GM18909 (cell line): ENCODE measurements around the gene DDC.
"Not testable (repeated sequence)": the region's sequence is repeated elsewhere in the genome, so short reads cannot be mapped to it uniquely, and the experiment has no call there.

Experiments
- ATAC-seq: cut with Tn5 transposase; IDR thresholded peaks from one replicate; pipeline ENCODE4 v1.9.1; 2021; ENCODE audit warnings: mild to moderate bottlenecking; ENCODE audit not compliant: unreplicated experiment, poor library complexity

Gene DDC

DNA sequence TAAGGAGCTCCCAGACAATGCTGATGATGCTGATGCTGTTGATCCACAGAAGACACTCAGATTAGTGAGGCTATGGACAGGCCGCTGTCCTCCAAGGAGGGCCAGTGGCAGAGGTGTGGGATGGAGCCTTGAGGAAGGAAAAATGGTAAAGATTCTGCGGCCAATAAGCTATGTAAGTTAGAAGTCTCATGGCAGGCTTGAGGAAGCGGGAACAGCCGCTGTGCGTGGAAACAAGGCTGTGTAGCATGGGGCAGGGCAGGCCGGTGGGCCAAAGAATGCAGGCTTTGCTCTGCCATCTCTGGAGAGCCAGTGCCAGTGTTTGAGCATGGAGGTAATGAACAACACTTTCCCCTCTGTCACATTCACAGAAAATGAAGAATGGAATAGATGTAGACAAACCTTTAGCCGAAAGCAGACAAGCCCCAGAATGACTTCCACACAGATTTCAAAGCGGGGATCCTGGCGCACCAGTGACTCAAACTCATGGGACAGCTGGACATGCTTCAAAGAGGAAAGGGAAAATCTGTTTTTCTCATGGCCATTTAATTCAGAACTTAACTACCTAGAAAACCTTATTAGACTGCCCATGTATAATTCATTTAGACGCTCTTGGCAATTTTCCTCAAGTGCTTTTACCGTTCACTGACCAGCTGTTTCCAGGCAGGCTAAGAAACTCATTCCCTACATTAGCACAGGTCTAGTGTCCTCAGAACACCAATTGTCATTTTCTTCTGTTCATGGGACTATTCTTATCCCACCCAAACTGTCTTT lies 98.2 kb downstream of the DDC start:
- ATAC-seq, result no peak

GRCh38 chr7:50463035-50463434 lies 102.2 kb downstream of the DDC start:
- ATAC-seq, result no peak

GRCh38 chr7:50462361-50462760 lies 102.8 kb downstream of the DDC start:
- ATAC-seq, result no peak

- ATAC-seq, result no peak
Measured at GRCh38 chr7:50461695-50462094, 103.5 kb downstream of the DDC start.

DNA sequence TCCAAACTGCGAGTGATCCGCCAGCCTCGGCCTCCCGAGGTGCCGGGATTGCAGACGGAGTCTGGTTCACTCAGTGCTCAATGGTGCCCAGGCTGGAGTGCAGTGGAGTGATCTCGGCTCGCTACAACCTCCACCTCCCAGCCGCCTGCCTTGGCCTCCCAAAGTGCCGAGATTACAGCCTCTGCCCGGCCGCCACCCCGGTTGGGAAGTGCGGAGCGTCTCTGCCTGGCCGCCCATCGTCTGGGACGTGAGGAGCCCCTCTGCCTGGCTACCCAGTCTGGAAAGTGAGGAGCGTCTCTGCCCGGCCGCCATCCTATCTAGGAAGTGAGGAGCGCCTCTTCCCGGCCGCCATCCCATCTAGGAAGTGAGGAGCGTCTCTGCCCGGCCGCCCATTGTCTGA lies 106.0 kb downstream of the DDC start:
- not testable (repeated sequence) for ATAC-seq

- ATAC-seq, result not testable (repeated sequence)
Measured at GRCh38 chr7:50458651-50459050, 106.6 kb downstream of the DDC start.

DNA sequence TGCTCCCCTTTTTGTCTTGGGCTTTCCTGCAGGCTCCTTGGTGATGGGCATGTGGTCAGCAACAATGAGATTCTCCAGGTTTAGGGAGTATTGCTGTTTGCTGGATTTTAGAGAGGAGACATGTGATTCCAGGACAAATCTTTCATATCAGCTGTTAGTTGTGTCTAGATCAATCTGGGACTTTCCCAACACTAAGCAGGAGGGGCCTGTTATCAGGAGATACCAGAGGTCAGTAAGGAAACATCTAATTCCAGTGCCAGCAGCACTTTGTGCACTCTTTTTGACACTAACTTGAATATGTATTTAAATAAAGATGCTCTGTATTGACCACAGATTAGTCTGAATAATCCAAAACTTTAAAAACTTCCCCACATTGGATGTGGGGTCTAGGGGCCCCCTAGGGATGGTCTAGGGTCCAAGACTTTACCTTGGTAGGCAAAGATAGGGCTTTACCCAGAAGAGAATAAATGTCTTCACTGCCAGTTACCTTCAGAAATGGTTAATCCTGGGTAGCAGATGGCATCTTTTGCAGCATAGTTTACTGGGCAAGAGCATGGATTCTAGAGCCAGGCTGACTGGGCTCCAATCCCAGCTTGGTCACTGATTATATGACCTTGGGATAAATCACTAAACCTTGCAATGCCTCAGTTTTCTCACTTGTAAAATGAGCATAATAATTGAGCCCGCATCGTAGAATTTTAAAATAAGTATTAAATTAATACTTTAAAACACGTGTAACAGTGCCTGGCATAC lies 108.7 kb downstream of the DDC start:
- ATAC-seq, result no peak

GRCh38 chr7:50455658-50456057 lies 109.5 kb downstream of the DDC start:
- ATAC-seq, result no peak

DNA sequence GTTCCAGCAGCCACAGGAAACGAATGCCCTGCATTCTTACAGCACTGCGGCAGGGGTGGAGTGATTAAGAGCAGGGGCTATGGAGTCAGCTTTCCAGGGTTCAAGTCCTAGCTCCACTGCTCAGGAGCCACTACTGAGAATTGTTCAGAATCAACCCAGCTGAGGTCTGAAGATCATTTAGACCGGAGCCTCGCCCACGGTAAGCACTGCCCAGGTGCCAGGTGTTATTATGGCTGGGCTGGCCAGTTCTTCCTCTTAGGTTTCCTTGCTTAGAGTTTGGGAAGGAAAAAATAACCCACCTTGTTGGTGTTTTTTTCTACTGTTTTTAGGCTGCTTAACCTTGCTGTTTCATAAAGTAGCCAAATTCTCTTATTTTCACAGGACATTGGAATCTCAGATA lies 110.2 kb downstream of the DDC start:
- no peak for ATAC-seq

GRCh38 chr7:50450590-50451032 lies 114.6 kb downstream of the DDC start:
- ATAC-seq, result no peak

DNA sequence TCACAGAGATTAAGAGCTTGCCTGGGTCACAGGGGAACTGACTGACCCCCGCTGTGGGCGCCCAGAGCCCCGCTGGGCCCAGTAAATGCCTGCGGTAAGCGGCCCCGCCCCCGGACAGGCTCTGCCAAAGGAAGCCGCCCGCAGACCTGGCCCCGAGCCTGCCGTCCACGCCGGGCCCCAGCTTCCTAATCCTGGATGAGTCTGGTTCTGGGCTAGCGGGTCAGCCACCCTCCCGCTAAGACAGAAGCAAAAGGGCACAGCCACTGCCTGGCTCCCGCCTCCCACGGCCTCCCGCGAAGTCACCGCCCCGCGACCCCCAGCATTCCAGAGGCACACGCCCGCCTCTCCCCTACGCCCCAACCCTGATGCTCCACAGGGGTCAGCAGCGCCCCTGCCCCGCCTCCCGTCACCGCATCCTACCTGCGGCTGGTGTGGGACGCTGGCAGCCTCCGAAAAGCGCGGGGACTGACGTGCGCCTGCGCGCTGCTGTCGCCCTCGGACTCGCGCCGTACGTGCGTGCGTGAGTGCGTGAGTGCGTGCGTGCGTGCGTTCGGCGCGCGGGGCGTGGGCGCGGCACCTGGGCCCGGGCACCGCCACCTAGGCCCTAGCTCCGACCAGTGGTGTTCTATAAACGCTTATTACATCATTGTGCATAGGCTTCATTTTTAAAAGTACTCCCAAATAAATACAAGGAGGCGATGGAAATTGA lies 115.2 kb downstream of the DDC start, which contains the start of gene FIGNL1:
FIGNL1 (minus strand) TSS at position 470 of the 709 bp plus-strand sequence. CDS start 3,063 bp downstream, outside the sequence.
- peak; percentile 91 for ATAC-seq

DNA sequence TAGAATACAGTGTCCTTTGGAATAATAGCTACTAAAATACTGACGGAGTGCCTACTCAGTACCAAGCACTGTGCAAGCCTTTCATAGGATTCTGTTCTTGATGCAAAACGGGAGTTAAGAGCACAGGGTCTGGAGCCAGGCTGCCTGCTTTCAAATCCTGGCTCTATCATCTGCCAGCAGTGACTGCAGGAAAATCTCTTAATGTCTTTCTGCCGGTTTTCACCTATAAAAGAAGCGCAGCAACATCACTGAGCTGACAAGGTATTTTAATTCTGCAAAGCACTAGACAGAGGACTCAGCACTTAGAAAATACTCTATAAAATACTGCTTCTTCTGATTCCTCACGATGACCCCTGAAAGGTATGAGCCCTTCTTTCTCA lies 115.7 kb downstream of the DDC start:
- ATAC-seq, result no peak

DNA sequence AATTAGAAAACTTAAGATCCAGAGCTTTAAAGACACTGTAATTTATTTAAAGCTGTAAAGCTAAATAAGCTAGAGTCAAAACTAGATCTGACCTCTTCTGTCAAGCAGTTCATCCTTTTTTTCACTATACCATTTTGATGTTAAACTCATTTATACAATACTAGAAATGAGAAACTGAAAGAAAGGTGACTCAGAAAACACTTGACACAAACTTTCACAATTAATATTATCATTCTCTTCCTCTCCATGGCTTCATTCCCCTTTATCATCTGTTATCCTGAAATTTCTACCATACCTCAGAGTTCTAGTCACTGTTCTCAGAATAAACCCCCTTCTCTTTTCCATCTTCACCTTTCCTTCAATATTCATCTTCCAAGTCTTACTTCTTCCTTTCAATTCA lies 116.4 kb downstream of the DDC start:
- peak; percentile 30 for ATAC-seq

DNA sequence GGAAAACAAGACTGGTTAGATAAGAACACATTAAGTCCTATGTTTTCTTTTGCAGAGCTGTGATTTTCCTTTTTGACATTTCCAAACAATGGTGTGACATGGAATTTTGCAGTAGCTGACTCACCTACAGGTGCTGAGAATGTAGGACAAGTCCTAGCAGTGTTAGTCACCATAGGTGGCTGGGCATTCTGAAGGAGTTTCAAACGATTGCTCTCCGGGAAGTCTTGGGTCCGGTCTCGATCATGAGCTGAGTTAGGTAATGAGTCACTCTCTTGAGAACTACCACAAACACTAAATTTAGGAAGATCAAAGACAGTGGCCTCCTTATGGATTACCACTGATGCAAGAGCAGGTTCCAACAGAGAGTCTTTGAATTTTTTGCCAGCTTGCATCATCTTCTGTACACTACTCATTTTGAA lies 118.7 kb downstream of the DDC start:
- ATAC-seq, result peak; percentile 38

- no peak for ATAC-seq
Measured at GRCh38 chr7:50436133-50436806, 128.9 kb downstream of the DDC start.

GRCh38 chr7:50431722-50432305 lies 133.4 kb downstream of the DDC start:
- no peak for ATAC-seq

GRCh38 chr7:50431316-50431715 lies 133.9 kb downstream of the DDC start:
- no peak for ATAC-seq

DNA sequence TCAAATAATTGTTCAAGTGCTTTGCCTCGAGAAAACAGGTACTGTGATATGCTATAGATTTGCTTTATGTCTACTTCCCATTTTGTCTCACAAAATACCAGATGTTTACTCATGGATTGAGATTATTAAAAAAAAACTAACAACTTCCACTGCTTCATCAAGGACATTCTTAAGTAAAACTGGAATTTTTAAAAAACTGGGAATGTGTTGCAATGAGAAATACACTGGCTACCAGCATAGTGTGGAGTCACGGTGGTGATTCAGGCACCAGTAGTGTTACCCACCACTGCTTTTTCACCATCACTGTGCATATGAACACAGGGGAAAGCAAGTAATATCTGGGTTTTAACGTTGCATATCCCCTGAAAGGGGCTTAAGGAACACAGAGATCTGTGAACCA lies 136.3 kb downstream of the DDC start:
- no peak for ATAC-seq

GRCh38 chr7:50427518-50427917 lies 137.7 kb downstream of the DDC start:
- ATAC-seq, result no peak
